HepG2 (cell line): ENCODE measurements around the gene PAXX. TPM values are rescaled to one million over a fixed set of nuclear protein-coding genes. Genes with fewer than 3 reads are reported as not detected.

ENCODE experiments used
- HOXD1 ChIP-seq: sonication (generic); formaldehyde crosslinking; IDR thresholded peaks from 2 replicates; pipeline ENCODE4 v1.5.0; 2020; ENCODE audit warnings: missing genetic modification reagents
- KDM5B ChIP-seq: sonication (generic); formaldehyde crosslinking; IDR thresholded peaks from 2 replicates; pipeline ENCODE4 v1.4.0; 2020; ENCODE audit warnings: missing genetic modification reagents, mild to moderate bottlenecking, borderline replicate concordance
- MAX ChIP-seq: IDR thresholded peaks from 2 replicates; pipeline ENCODE4 v1.6.1; 2012; ENCODE audit warnings: inconsistent platforms
- MAZ ChIP-seq, 2 experiments: sonication (generic) in 1 of 2; formaldehyde crosslinking in 1 of 2; IDR thresholded peaks; 2 replicates each; pipeline versions ENCODE4 v1.5.0 to v1.6.1; 2012 to 2020; ENCODE audit warnings: low read depth in 2 of 2, mild to moderate bottlenecking in 2 of 2, borderline replicate concordance in 1 of 2, improper control_type of control experiment in 1 of 2, low read length in 1 of 2, missing genetic modification reagents in 1 of 2, moderate library complexity in 1 of 2
- MXI1 ChIP-seq: IDR thresholded peaks from 3 replicates; pipeline ENCODE4 v1.6.1; 2012; ENCODE audit warnings: low read depth, low read length, inconsistent platforms, borderline replicate concordance
- NKX3-1 ChIP-seq: sonication (generic); formaldehyde crosslinking; IDR thresholded peaks from 2 replicates; pipeline ENCODE4 v1.5.0; 2020; ENCODE audit warnings: missing genetic modification reagents
- RAD21 ChIP-seq: fragments of 450-650 bp; formaldehyde crosslinking; IDR thresholded peaks from 2 replicates; pipeline ENCODE4 v1.5.0; 2020; ENCODE audit warnings: mild to moderate bottlenecking
- SAP130 ChIP-seq: IDR thresholded peaks from 2 replicates; pipeline ENCODE4 v1.6.1; 2016; ENCODE audit warnings: low read depth
- STAG1 ChIP-seq: sonication (generic); formaldehyde crosslinking; IDR thresholded peaks from 2 replicates; pipeline ENCODE4 v1.4.0; 2020; ENCODE audit warnings: missing genetic modification reagents
- TRIM22 ChIP-seq: fragments of 450-650 bp; IDR thresholded peaks from 2 replicates; pipeline ENCODE4 v1.6.1; 2017
- ZBTB10 ChIP-seq: sonication (generic); formaldehyde crosslinking; IDR thresholded peaks from 2 replicates; pipeline ENCODE4 v1.4.0; 2020; ENCODE audit warnings: missing genetic modification reagents, borderline replicate concordance
- ZFP36L2 ChIP-seq: sonication (generic); formaldehyde crosslinking; IDR thresholded peaks from 2 replicates; pipeline ENCODE4 v1.4.0; 2020; ENCODE audit warnings: missing genetic modification reagents
- polyA plus RNA-seq, 8 experiments: library from polyadenylated mRNA; depleted of rRNA in 3 of 8; stranded (reverse) in 7 of 8; unstranded in 1 of 8; fragments of >200 nt; fragmentation: Illumina TruSeq in 4 of 8; extraction: Trizol in 4 of 8; gene quantifications; 2 replicates each; pipeline versions ENCODE4 v1.2.1 to v1.2.3, GENCODE V29; 2011 to 2016; ENCODE audit warnings: low read depth in 4 of 8, missing spikeins in 1 of 8, mixed read lengths in 1 of 8; ENCODE audit not compliant: insufficient read depth in 1 of 8
- total RNA-seq, 5 experiments: library from RNA; depleted of rRNA; stranded (reverse); fragments of >200 nt; fragmentation: Illumina TruSeq; extraction: Trizol; gene quantifications; 2 replicates each; pipeline ENCODE4 v1.2.3, GENCODE V29; 2016; ENCODE audit warnings: low read depth in 1 of 5
- TF ChIP-seq, protein P1 (sequence below): sonication (generic); formaldehyde crosslinking; IDR thresholded peaks from 2 replicates; pipeline ENCODE4 v1.5.0; 2020; ENCODE audit warnings: mild to moderate bottlenecking, missing genetic modification reagents, borderline replicate concordance
- TF ChIP-seq, protein P2 (sequence below): sonication (generic); formaldehyde crosslinking; IDR thresholded peaks from 2 replicates; pipeline ENCODE4 v1.9.0; 2022; ENCODE audit warnings: missing genetic modification reagents, mild to moderate bottlenecking, borderline replicate concordance

Gene PAXX
- total and polyA plus RNA-seq, 2 of the 13 experiments (the other 11 are each of a cell fraction or from before 2014, with no cell fraction given) = 14.0 to 31.9 TPM

DNA sequence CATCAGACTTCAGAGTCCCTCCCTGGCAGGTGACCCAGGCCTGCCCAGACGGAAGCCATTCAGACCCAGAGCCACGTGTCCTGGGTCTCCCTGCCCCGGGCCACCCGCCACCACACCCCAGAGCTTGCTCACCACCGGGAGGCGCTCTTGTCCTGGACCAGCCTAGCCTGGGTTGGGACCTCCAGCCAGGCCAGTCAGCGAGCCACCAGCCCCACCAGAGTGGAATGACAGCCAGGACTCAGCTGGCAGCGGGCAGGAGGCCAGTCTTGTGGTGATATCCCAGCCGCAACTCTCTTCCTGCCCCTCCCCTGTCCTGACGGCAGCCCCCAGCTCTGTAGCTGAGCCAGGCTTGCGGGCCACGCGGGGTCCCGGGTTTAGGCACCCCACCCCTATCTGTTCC, 16.6 kb upstream of the PAXX start (continued):
- TF ChIP-seq ZBTB10 (CRISPR knock-in tag) (no peak), TRIM22 (no peak), MAX (peak; percentile 45; the same call in 1 of the 2 replicates), HOXD1 (CRISPR knock-in tag) (no peak), MXI1 (0 out of 3 replicates have a peak, but pooled peaks have one; percentile 36), ZFP36L2 (no peak), SAP130 (CRISPR knock-in tag) (peak; percentile 42; the same call in 1 of the 2 replicates), MAZ (IDR thresholded peaks at IDR 0.05; ENCODE audit: borderline replicate concordance, low read depth, low read length) (0 out of 2 replicates have a peak, but pooled peaks have one; percentile 12), MAZ (CRISPR knock-in tag; IDR thresholded peaks at IDR 0.05; ENCODE audit: low read depth) (no peak), NKX3-1 (no peak), RAD21 (CRISPR knock-in tag) (peak; percentile 78; the same call in 1 of the 2 replicates), STAG1 (CRISPR knock-in tag) (peak; percentile 64), KDM5B (CRISPR knock-in tag) (peak; percentile 32; the same call in 1 of the 2 replicates)
- TF ChIP-seq, protein P1, sequence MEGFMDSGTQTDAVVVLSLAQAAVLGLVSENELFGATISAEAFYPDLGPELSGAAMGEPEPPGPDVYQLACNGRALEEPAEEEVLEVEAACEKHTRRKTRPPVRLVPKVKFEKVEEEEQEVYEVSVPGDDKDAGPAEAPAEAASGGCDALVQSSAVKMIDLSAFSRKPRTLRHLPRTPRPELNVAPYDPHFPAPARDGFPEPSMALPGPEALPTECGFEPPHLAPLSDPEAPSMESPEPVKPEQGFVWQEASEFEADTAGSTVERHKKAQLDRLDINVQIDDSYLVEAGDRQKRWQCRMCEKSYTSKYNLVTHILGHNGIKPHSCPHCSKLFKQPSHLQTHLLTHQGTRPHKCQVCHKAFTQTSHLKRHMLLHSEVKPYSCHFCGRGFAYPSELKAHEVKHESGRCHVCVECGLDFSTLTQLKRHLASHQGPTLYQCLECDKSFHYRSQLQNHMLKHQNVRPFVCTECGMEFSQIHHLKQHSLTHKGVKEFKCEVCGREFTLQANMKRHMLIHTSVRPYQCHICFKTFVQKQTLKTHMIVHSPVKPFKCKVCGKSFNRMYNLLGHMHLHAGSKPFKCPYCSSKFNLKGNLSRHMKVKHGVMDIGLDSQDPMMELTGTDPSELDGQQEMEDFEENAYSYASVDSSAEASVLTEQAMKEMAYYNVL (CRISPR knock-in tag) = 0 out of 2 replicates have a peak, but pooled peaks have one; percentile 26
- TF ChIP-seq, protein P2, sequence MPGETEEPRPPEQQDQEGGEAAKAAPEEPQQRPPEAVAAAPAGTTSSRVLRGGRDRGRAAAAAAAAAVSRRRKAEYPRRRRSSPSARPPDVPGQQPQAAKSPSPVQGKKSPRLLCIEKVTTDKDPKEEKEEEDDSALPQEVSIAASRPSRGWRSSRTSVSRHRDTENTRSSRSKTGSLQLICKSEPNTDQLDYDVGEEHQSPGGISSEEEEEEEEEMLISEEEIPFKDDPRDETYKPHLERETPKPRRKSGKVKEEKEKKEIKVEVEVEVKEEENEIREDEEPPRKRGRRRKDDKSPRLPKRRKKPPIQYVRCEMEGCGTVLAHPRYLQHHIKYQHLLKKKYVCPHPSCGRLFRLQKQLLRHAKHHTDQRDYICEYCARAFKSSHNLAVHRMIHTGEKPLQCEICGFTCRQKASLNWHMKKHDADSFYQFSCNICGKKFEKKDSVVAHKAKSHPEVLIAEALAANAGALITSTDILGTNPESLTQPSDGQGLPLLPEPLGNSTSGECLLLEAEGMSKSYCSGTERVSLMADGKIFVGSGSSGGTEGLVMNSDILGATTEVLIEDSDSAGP (CRISPR knock-in tag) = peak; percentile 40; the same call in 1 of the 2 replicates
